ENCODE results near the gene UNC13D.
"Not testable (repeated sequence)": the region's sequence is repeated elsewhere in the genome, so short reads cannot be mapped to it uniquely, and the experiment has no call there.

UNC13D gene

DNA sequence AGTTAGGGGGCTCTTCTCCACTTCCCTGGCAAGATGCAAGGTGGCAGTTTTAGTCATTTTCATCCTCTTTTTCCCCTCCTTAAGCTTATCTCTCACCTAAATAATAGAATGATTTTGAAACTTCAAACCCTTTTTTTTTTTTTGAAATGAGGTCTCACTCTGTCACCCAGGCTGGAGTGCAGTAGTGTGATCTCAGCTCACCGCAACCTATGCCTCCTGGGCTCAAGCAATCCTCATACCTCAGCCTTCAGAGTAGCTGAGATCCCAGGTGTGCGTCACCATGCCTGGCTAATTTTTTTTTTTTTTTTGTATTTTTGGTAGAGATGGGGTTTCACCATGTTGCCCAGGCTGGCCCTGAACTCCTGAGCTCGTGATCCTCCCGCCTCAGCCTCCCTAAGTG is 20.7 kb upstream of the UNC13D start:
- not testable (repeated sequence) for H3K4me2 ChIP-seq (ENCODE audit: low read depth, low read length, poor library complexity, severe bottlenecking); H3K27ac ChIP-seq (ENCODE audit: low read depth, low read length); H3K9me2 ChIP-seq (replicated peaks; ENCODE audit: insufficient read depth, low read length); H3K4me3 ChIP-seq (ENCODE audit: insufficient read depth, low read length, poor library complexity, severe bottlenecking); H3K79me2 ChIP-seq (ENCODE audit: insufficient read depth, low read length); H2AFZ ChIP-seq (ENCODE audit: low read depth, low read length, severe bottlenecking); H3F3A ChIP-seq (ENCODE audit: insufficient read depth); H3K9ac ChIP-seq (ENCODE audit: low read length); H3K27me3 ChIP-seq (ENCODE audit: low read length); H3K9me3 ChIP-seq (ENCODE audit: insufficient read depth, low read length); H3K36me3 ChIP-seq (ENCODE audit: low read length); H4K20me1 ChIP-seq (ENCODE audit: low read depth, low read length)

- Histone ChIP-seq H3K4me3 (ENCODE audit: insufficient read depth, low read length, poor library complexity, severe bottlenecking) (no peak overlapping the region), H3K27ac (ENCODE audit: low read depth, low read length) (no peak overlapping the region)
Measured at GRCh38 chr17:75864448-75864871, 20.3 kb upstream of the UNC13D start.

DNA sequence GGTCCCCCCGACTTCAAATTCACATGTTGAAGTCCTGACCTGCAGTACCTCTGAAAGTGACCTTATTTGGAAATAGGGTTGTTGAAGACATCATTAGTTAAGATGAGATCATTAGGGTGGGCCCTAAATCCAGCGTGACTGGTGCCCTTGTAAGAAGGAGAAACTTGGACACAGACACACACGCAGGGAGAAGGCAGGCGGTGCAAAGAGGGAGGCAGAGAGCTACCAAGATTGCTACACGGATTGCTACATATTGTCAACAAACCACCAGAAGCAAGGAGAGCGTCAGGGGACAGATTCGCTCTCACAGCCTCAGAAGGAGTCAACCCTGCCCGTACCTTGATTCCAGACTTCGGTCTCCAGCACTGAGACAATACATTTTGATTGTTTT is 17.7 kb upstream of the UNC13D start:
- no peak overlapping the region for H3K4me2 ChIP-seq (ENCODE audit: low read depth, low read length, poor library complexity, severe bottlenecking)
- peaks cover 18% of the 10 kb centered on the region for H3F3A ChIP-seq (ENCODE audit: insufficient read depth)
- H3K9me2 ChIP-seq (replicated peaks; ENCODE audit: insufficient read depth, low read length) = no peaks in the 10 kb centered on the region
- no peak overlapping the region for H3K27ac ChIP-seq (ENCODE audit: low read depth, low read length)
- no peak overlapping the region for H3K4me3 ChIP-seq (ENCODE audit: insufficient read depth, low read length, poor library complexity, severe bottlenecking)
- no peak overlapping the region for H3K9ac ChIP-seq (ENCODE audit: low read length)
- H4K20me1 ChIP-seq (ENCODE audit: low read depth, low read length) = no peaks in the 10 kb centered on the region
- H3K36me3 ChIP-seq (ENCODE audit: low read length) = no peaks in the 10 kb centered on the region
- H3K27me3 ChIP-seq (ENCODE audit: low read length) = no peaks in the 10 kb centered on the region
- H2AFZ ChIP-seq (ENCODE audit: low read depth, low read length, severe bottlenecking) = no peak overlapping the region
- no peaks in the 10 kb centered on the region for H3K79me2 ChIP-seq (ENCODE audit: insufficient read depth, low read length)
- TF ChIP-seq EZH2phosphoT487 (conservative IDR thresholded peaks at IDR 0.05; ENCODE audit: low read length) = no peak
- TF ChIP-seq, protein P1, sequence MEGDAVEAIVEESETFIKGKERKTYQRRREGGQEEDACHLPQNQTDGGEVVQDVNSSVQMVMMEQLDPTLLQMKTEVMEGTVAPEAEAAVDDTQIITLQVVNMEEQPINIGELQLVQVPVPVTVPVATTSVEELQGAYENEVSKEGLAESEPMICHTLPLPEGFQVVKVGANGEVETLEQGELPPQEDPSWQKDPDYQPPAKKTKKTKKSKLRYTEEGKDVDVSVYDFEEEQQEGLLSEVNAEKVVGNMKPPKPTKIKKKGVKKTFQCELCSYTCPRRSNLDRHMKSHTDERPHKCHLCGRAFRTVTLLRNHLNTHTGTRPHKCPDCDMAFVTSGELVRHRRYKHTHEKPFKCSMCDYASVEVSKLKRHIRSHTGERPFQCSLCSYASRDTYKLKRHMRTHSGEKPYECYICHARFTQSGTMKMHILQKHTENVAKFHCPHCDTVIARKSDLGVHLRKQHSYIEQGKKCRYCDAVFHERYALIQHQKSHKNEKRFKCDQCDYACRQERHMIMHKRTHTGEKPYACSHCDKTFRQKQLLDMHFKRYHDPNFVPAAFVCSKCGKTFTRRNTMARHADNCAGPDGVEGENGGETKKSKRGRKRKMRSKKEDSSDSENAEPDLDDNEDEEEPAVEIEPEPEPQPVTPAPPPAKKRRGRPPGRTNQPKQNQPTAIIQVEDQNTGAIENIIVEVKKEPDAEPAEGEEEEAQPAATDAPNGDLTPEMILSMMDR (IDR thresholded peaks at IDR 0.05; ENCODE audit: insufficient read depth, low read length, poor library complexity, severe bottlenecking) = no peak
- no peaks in the 10 kb centered on the region for H3K9me3 ChIP-seq (ENCODE audit: insufficient read depth, low read length)

More at GRCh38 chr17:75864448-75864871, 20.3 kb upstream of the UNC13D start:
- Histone ChIP-seq H4K20me1 (ENCODE audit: low read depth, low read length) (no peaks in the 10 kb centered on the region), H3K4me2 (ENCODE audit: low read depth, low read length, poor library complexity, severe bottlenecking) (no peak overlapping the region), H2AFZ (ENCODE audit: low read depth, low read length, severe bottlenecking) (no peak overlapping the region), H3K9me3 (ENCODE audit: insufficient read depth, low read length) (no peaks in the 10 kb centered on the region), H3F3A (ENCODE audit: insufficient read depth) (peaks cover 5% of the 10 kb centered on the region; the same call in 1 of the 2 replicates), H3K79me2 (ENCODE audit: insufficient read depth, low read length) (no peaks in the 10 kb centered on the region), H3K9me2 (replicated peaks; ENCODE audit: insufficient read depth, low read length) (no peaks in the 10 kb centered on the region), H3K9ac (ENCODE audit: low read length) (no peak overlapping the region), H3K27me3 (ENCODE audit: low read length) (no peaks in the 10 kb centered on the region), H3K36me3 (ENCODE audit: low read length) (no peaks in the 10 kb centered on the region)
- TF ChIP-seq, protein P1 (IDR thresholded peaks at IDR 0.05; ENCODE audit: insufficient read depth, low read length, poor library complexity, severe bottlenecking) = no peak
- TF ChIP-seq EZH2phosphoT487 (conservative IDR thresholded peaks at IDR 0.05; ENCODE audit: low read length) = no peak

- H3K27me3 ChIP-seq (ENCODE audit: low read length); H3K4me3 ChIP-seq (ENCODE audit: insufficient read depth, low read length, poor library complexity, severe bottlenecking); H3K36me3 ChIP-seq (ENCODE audit: low read length); H3K9me2 ChIP-seq (replicated peaks; ENCODE audit: insufficient read depth, low read length); H3K9me3 ChIP-seq (ENCODE audit: insufficient read depth, low read length); H3K79me2 ChIP-seq (ENCODE audit: insufficient read depth, low read length); H3K9ac ChIP-seq (ENCODE audit: low read length); H3K4me2 ChIP-seq (ENCODE audit: low read depth, low read length, poor library complexity, severe bottlenecking); H4K20me1 ChIP-seq (ENCODE audit: low read depth, low read length); H2AFZ ChIP-seq (ENCODE audit: low read depth, low read length, severe bottlenecking): not testable (repeated sequence)
- Histone ChIP-seq H3F3A (ENCODE audit: insufficient read depth) (peaks cover 23% of the 10 kb centered on the region), H3K27ac (ENCODE audit: low read depth, low read length) (peak overlapping the region; percentile 91; the same call in 1 of the 2 replicates)
Measured at GRCh38 chr17:75859358-75859757, 15.2 kb upstream of the UNC13D start.
